Measurements from ENCODE around the gene SEMA3A.

DNA sequence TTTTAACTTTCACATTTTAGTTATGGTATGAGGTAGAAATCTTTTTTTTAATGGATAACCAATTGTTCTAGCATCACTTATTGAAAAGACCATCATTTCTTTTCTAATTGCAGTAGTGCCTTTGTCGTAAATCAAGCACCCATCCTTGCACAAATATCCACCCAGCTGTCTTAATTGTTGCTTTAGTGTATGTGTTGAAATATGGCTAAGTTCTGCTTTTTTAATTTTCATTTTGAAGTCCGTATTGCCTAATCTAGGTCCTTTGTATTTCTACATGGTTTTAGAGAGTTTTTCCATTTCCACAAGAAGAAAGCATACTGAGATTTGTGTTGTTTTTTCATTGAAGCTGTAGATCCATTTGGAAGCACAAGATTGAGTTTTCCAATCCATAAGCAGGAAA, 286.1 kb downstream of the SEMA3A start:
- TF ChIP-seq, protein P1, sequence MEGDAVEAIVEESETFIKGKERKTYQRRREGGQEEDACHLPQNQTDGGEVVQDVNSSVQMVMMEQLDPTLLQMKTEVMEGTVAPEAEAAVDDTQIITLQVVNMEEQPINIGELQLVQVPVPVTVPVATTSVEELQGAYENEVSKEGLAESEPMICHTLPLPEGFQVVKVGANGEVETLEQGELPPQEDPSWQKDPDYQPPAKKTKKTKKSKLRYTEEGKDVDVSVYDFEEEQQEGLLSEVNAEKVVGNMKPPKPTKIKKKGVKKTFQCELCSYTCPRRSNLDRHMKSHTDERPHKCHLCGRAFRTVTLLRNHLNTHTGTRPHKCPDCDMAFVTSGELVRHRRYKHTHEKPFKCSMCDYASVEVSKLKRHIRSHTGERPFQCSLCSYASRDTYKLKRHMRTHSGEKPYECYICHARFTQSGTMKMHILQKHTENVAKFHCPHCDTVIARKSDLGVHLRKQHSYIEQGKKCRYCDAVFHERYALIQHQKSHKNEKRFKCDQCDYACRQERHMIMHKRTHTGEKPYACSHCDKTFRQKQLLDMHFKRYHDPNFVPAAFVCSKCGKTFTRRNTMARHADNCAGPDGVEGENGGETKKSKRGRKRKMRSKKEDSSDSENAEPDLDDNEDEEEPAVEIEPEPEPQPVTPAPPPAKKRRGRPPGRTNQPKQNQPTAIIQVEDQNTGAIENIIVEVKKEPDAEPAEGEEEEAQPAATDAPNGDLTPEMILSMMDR (IDR thresholded peaks at IDR 0.05), result no peak
- TF ChIP-seq POLR2A (IDR thresholded peaks at IDR 0.05), result no peak

Measured in heart left ventricle (tissue), 13 donors.